NCI-H748 treated with DMSO at 0.1 percent for 48 hours (cell line): ENCODE results near the gene ITFG1.

ENCODE experiments used
- DNase-seq: peaks from one replicate; lab custom pipeline; 2025; lab: John Stamatoyannopoulos, UW

ITFG1 gene

DNA sequence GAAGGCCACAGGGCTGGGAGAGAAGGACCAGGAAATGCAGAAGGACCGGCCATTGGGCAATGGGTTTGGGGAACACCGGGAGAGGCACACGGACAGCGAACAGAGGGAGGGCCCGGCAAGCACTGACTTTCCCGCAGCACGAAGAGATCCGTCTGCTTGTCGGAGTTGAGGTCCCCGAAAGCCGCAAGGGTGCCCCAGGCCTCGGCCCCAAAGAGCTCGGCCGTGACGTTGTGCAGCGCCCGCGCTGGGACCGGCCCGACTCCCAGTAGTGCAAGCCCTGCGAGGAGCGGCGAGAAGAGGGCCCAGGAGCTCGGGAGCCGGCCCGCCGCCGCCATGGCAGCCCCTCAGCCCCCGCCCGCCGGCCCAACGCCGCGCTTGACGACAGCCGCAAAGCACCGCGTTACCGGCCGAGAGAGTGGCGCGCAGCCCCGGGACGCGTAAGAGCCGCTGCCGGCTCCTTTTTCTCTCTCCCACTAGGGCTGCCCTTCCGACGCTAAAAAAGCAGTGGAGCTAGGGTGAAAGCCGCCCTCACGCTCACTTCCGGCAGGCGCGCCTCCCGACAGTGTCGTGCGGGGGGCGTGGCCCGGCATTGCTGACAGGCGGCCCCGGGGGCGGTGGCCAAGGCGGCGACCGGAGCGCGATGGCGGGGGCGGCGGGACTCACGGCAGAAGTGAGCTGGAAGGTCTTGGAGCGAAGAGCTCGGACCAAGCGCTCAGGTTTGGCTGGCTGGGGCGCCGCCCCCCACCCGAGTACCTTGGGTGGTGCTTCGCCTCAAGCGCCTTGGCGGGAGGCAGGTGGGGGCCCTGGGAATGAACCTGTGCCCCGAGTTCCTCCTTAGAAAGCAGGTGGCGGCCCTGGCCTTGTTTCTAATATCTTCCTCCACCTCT, at the start of gene ITFG1, which contains the start of gene PHKB:
Gene ITFG1, minus strand, starts transcription at position 353 of the 887 bp plus-strand sequence. Its CDS starts 18 bp downstream, at position 335.
Gene PHKB, plus strand, starts transcription at position 621 of the 887 bp plus-strand sequence. Its CDS starts 20 bp downstream, at position 641.
- peak; percentile 58 for DNase-seq

DNA sequence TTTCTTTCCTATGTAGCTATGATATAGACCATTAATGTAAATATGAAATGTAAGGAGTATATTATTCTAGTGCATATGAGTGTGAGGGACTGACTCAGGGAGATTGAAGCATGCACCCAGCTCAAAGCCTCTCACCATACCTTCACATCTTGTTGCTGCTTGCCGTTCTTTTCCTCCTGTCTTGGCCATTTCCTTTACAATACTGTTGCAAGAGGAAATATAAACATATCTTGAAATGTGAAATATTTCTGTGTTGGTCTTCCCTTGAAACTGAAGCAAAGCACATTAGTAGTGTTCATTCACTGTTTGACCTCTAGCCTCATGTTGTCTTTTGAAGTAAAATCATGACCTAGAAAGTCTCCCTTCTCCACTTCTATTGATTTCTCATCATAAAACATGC, 46.8 kb upstream of the ITFG1 start:
- no peak for DNase-seq

DNA sequence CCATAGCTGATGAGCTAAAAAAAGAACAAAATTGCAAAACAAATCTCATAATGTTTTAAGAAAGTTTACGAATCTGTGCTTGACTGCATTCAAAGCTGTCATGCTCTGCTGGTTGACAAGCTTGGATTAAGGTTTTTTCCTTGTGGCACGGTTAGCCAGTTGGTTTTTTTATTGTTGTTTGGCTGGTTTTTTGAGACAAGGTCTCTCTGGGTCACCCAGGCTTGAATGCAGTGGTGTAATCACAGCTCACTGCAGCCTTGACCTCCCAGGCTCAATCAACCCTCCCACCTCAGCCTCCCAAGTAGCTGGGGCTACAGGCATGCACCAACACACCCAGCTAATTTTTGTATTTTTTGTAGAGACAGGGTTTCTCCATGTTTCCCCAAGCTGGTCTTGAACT, 45.9 kb upstream of the ITFG1 start:
- no peak for DNase-seq

DNA sequence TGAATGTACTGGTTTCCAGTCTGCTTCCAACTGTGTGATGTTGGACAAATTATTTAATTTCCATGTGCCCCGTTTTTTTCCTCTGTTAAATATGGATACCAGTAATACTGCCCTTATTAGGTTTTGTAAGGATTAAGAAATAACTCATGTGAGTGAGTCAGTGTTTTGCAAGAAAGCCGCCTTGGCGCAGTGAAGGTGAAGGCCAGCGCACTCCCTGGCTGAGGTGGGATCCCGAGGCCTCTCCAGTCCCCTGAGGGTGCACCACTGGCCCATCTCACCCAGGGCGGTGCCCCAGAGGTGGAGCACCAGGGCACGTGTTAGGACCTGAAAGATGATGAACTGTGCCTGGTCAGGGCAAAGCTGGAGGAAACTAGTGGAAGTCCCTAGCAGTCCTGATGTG, 43.7 kb upstream of the ITFG1 start:
- no peak for DNase-seq

DNA sequence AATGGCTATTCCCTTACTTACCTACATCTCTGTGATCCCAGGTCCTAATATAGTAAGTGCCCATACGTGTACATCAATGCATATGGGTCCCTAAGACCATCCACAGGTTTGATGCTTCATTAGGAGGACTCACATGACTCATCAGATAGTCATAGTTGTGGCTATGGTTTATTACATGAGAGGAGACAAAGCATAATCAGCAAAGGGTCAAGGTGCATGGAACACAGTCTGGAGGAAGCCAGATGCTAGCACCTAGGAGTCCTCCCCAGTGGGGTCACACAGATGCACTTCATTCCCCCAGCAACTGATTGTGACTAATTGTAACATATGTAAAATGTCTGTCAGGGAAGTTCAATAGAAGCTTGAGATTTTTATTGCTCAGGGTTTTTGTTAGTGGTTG, 43.1 kb upstream of the ITFG1 start:
- no peak for DNase-seq

DNA sequence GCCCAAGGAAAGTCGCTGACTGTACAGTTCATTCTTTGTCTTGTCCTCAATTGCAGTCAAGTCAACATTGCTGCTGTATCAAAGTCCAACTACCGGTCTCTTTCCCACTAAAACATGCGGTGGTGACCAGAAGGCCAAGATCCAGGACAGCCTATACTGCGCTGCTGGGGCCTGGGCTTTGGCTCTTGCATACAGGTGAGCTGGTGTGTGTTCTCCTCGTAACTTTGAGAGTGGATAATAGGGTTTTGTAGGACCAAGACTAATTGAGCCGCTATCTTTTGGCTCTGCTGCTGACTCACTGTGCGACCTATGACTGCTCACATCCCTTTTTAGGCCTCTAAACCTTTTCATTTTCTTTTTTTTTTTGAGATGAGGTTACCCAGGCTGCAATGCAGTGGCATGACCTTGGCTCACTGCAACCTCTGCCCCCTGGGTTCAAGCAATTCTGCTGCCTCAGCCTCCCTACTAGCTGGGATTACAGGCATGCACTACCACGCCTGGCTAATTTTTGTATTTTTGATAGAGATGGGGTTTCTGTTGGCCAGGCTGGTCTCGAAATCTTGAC, 38.9 kb upstream of the ITFG1 start:
- DNase-seq, result no peak

DNA sequence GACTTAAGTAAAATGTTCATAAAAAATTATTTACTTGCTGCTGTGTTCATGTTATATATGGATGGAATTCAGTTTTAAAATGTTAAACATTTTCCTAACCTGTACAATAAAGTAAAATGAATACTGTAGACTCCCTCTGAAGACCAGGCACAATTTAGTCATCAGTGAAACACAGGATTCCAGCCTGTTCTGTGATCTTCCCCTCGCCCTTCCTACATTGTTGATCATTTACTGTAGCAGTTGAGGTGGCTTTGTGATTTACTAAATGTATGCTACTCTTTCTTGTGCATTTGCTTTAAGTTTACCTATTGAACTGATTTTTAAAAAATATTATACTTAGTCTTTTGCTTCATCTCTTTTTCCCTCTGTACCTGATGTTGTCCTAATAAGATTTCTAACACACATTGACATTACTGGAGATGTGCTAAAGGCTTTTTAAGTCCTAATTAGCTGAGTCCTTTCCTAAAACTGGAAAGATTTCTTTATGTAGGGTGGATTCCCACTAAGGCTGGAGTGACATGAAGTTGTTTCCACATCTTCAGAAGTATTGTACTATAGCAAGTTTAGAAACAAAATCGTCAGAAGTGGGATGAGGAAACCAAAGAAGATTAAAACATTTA, 38.3 kb upstream of the ITFG1 start:
- DNase-seq, result no peak

DNA sequence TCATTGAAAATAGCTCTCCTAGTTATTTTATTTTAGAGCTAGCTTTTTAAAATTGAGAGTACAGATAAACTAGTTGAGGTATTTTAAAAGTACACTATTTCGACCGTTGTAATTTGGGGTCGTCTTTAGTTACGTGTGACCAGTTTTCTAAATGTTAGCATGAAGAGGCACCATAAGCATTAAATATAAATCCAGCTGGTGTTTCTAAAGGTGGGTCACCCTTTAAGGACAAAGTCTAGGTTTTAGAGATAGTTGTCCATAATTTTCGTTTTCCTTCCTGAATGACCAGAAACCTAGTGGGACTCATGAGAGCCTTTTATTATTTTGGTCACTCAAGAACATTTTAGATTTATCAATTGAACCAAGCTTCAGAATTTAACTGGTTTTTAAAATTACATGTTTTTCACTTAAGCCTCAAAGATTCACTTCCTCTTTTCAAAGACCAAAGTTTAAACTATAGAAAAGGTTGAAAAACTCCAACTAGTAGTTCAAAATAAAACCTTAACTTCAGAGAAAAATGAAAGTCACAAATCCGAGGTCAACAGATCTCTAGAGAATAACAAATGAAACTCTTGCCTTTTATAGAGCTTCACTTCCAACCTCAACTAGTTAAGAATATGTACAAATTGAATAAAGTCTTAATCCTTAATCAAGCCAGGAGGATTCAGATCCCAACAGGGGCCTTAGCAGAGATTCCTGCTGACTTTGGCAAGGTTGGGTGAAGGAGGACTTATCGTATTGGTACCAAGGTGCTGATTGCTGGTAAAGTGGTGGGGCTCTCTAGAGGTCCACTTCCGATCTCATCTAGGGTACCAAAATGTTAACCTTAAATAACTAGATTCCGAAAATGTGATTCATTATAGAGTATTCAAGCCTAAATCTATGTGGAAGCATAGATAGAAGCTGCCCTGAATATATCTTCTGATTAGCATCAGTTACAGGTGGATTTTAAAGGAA, 32.8 kb upstream of the ITFG1 start:
- no peak for DNase-seq

DNA sequence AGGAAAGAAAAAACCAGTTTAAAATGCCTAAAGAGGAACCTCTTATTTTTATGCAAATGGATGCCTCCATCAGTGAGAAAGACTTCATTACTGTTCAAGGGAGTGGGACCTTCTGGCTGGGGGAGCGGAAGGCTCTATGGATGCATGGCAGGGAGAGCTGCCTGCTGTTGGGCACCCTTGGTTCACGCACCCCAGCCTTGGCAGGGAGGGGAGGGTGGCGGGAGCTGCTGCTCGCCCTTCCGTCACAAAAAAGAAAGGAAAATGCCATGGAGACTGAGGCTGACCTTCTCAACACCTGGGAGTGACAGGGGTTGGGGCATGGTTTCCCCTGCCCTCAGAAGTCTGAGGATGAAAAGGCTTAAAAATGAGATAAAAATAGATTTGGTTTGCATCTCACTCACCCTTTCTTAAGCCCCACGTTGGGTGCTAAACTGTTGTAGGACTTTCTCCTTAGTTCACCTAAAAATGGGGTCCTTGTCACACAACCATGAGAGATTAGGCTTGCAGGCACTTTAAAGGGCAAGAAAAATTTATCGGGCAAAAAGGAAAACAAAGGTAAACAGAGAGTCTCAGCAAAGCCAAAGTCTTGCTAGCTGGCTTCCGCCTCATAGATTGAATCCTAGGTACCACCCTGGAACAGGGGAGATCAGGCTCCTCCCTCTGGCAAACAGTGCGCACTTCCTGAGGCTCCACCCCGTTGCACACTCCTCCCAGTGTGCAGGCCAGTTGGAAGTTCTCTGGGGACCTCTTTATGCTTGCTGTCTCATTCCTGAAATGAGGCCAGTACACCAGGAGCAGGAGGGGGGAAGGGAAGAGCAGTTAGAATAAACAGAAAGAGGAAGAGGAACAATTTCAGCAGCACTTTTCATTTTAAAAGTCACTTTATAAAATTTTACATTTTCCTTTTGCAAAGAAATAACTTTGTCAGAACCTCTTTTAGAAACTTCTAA, 31.8 kb upstream of the ITFG1 start:
- DNase-seq, result no peak

DNA sequence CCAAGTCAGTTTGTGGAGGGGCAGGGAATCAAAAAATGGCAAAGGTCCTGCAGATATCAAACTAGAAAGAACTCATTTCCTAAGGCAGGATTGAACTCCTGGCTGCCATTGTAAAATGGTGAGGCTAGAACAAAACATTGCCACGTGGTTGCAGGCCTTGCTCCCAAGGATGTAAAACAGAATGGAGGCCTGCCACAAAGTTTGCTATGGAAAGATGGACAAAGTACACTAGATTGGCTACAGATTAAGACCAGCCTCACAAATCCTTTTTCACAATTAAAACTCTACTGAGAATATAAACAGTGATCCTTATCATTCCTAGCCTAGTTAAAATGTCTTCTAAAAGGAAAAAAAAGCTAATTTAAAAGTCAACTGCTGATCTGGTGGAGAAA, 31.2 kb upstream of the ITFG1 start:
- DNase-seq, result no peak

DNA sequence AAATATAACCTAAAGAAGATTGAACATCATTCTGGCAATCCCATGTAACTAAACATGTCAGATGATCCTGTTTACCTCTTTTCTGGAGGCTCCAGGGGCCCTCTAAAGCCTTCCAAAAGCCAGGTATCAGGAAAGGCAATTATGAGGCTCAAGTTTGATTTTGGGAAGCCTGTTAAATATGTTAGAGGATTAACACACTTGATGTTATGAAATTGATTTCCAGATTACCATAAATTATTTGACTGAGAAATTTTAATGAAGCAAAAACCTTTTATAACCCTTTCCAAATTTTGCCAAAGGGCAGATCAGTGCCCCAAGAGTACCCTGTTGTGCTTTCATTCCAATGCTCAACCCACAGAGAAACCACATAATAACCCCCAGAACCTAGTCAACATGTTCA, 29.6 kb upstream of the ITFG1 start:
- DNase-seq, result no peak

DNA sequence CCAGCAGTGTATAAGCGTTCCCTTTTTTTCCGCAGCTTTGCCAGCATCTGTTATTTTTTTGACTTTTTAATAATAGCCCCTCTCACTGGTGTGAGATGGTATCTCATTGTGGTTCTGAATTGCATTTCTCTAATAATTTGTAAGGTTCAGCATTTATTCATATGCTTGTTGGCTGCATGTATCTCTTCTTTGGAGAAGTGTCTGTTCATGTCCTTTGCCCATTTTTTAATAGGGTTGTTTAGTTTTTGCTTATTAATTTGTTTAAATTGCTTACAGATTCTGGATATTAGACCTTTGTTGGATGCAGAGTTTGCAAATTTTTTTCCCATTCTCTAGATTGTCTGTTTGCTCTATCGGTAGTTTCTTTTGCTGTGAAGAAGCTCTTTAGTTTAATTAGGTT, 27.2 kb upstream of the ITFG1 start:
- DNase-seq, result no peak

DNA sequence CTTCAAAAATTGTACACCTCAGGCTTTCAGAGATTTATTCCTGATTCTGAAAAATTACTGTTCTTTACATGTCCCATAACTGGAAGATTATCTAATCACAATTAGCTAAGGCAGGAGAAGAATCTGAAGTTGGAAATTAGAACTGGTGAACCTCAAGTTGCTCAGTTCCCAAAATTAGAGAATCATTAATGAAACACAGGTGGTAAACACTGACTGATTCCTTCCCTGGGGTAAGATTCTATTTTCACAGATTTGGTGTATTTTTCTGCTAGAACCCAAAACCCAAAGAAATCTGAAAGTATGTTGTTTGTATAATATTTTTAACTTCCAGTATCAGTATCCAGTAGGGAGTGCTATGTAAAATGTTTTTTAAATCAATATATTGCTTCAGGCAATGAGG, 26.0 kb upstream of the ITFG1 start:
- no peak for DNase-seq

DNA sequence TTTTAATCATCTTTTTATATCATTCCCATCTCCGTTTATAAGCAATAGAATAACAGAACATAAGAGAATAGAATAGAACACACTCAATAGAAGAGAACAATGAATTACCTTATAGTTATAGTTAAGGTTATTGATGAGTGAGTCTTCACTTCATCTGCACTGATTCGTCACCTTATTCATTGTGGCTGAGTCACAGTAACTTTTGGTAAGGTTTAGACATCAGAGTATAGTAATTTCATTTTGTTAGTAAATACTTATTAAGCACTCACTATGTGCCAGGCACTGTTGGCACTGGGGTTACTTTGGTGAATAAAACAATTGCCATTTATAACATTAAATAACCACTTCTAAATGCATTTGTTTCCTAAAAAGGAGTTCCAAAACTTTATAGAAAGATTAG, 22.8 kb upstream of the ITFG1 start:
- no peak for DNase-seq

DNA sequence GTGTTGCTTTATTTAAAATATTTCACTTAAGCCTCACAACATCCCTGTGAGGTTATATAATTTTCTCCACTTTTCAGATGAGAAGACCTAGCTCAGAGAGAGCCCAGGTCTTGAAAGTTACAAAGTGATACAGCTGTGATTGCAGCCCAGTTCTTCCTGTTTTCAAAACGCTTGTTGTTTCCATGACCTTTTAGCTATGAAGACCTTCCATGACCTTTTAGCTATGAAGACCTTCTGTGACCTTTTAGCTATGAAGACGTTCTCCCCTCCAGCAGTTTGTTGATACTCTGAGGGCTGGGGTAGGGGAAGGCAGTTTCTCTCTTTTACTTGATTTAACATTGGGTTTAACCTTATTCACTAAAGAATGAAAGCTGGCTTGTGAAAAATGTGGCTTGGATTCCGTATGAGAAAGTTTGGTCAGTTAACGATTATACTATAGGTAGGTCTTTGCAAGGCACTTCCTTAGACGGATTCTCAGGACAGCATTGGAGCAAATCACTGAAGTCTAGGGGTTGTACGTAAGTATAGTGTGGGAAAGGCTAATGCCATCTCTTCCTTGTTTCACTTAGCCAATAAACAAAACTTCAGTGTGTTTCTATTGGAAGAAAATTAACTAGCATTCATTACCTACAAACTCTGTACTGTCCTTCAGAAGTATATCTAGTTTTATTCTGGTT, 21.0 kb upstream of the ITFG1 start:
- DNase-seq, result no peak

DNA sequence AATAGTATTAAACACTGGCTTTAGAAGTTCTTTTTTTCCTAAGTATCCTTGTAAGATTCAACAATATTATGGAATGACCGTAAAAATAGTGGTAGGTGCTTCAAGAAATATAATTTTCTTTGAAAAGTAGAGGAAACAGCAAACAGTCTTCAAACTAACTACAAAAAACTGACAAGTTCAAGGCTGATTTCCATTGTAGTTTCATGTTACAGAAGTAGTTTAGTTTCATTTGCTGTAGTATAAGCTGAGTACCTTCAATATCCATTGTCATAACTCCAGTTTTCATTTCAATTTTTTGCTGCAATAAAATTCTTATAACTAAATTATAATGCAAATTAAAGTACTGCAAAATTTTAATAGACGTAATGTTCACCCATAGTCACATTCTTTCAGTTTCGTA, 19.5 kb upstream of the ITFG1 start:
- DNase-seq, result no peak

DNA sequence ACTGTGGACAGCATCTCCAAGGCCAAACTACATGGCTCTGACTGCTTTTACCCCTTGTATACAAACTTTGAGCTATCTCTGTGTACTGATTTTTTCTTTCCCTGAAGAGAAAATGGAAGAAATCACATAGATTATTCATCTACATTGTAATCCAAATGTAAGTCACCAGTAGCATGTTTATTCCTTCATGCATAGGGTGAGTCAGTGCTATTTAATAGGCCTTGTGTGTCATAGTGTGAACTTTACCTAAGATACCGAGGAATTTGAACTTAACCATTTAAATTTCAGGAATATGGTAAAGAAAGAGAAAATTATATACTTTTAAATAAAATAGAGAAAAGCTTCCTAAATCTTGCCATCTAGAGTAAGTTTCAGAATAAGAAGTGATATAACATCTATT, 16.8 kb upstream of the ITFG1 start:
- no peak for DNase-seq

DNA sequence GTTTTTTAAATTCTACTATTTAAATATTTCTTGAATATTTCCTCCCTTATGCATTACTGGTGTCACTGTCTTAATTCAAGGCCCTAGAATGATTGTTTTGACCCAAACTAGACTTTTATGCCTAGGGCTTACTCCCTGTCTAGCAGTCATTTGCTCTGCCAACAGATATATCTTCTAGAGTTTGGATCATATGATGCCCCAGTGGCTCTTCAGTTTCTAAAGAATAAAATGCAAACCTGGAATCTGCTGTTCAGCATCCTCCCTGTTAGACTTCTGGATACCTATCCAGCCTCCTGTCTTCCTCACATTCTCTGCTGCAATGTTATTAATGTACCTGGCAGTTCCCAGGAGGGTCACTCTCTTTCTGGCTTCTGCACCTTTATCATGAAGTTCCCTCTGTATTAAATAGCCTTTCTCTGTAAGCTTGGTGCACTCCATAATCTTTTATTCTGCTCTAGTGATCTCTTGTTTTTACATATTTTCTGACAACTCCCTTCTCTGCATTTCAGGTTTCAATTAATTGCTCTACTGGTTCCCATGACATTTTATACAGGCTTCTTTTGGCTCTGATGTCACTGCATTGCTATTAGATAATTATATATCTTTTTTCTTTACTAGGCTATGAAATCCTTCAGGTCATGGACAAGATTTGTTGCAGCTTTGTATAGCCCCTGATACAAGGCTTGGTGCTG, 15.9 kb upstream of the ITFG1 start:
- DNase-seq, result no peak

DNA sequence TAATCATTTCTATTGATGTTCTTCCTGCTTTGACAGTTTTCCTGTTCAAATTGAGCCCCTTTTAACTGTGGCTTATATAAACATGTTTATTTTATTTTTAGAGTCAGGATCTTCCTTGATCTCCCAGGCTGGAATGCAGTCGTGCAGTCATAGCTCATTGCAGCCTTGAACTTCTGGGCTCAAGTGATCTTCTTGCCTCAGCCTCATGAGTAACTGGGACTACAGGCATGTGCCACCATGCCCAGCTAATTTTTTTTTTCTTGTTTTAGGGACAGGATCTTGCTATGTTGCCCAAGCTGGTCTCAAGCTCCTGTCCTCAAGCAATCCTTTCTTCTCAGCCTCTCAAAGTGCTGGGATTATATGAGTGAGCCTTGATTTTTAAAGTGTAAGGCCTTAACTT, 14.9 kb upstream of the ITFG1 start:
- no peak for DNase-seq

DNA sequence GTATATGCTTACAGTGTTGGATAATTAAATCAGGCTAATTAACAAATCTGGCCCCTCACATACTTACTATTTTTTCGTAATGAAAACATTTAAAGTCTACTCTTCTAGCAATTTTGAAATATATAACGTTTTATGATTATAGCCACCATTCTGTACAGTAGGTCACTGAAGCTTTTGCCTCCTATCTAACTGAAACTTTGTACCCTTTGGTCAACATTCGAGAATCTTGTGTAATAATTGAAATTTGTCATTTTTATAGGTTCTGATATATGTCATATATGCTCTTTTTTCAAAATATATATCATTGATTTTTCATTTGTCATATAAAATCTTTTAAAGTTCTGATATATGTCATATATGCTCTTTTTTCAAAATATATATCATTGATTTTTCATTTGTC, 12.9 kb upstream of the ITFG1 start:
- DNase-seq, result no peak
